Spleen (tissue), 11 donors: ENCODE measurements around the gene DENND4B. TPM values are rescaled to one million over a fixed set of nuclear protein-coding genes. Genes with fewer than 3 reads are reported as not detected.

Experiments
- DNase-seq: peaks from one replicate; pipeline ENCODE4 v3.0.0-alpha.2; 2020
- H3K27ac ChIP-seq, 8 donors: fragments of 200-600 bp; sonication (generic) in 7 of 8; 1 replicate in 4 of 8; 2 replicates in 4 of 8; pipeline versions ENCODE4 v1.5.0 to v1.8.0; 2016 to 2021; ENCODE audit warnings: inconsistent platforms in 4 of 8, mild to moderate bottlenecking in 4 of 8, moderate library complexity in 1 of 8
- H3K27me3 ChIP-seq, 7 donors: fragments of 200-600 bp; sonication (generic) in 6 of 7; replicated peaks in 1 of 7; 1 replicate in 4 of 7; 2 replicates in 3 of 7; pipeline versions ENCODE4 v1.5.0 to v1.8.0; 2016 to 2021; ENCODE audit warnings: inconsistent platforms in 3 of 7, mild to moderate bottlenecking in 1 of 7
- H3K36me3 ChIP-seq, 6 donors: fragments of 200-600 bp; sonication (generic) in 5 of 6; 1 replicate in 4 of 6; 2 replicates in 2 of 6; pipeline versions ENCODE4 v1.5.0 to v1.8.0; 2016 to 2021; ENCODE audit warnings: inconsistent platforms in 2 of 6
- H3K4me1 ChIP-seq, 6 donors: fragments of 200-600 bp; sonication (generic) in 5 of 6; 1 replicate in 3 of 6; 2 replicates in 3 of 6; pipeline versions ENCODE4 v1.5.0 to v1.8.0; 2016 to 2021; ENCODE audit warnings: inconsistent platforms in 3 of 6
- H3K4me3 ChIP-seq, 8 donors: fragments of 200-600 bp; sonication (generic) in 7 of 8; 1 replicate in 4 of 8; 2 replicates in 4 of 8; pipeline versions ENCODE4 v1.5.0 to v1.8.0; 2016 to 2021; ENCODE audit warnings: inconsistent platforms in 4 of 8, mild to moderate bottlenecking in 4 of 8, moderate library complexity in 2 of 8
- H3K9me3 ChIP-seq, 8 donors: fragments of 200-600 bp; sonication (generic) in 7 of 8; 1 replicate in 4 of 8; 2 replicates in 4 of 8; pipeline versions ENCODE4 v1.5.0 to v1.8.0; 2016 to 2021; ENCODE audit warnings: inconsistent platforms in 4 of 8
- POLR2A ChIP-seq, 3 donors: fragments of 450-650 bp; IDR thresholded peaks; one replicate each; pipeline ENCODE4 v1.5.1; 2017; ENCODE audit warnings: antibody characterized with exemption in 3 of 3, mild to moderate bottlenecking in 1 of 3
- POLR2AphosphoS5 ChIP-seq, 3 donors: sonication (generic); formaldehyde crosslinking; IDR thresholded peaks; one replicate each; pipeline ENCODE4 v1.5.1; 2017; ENCODE audit warnings: antibody characterized with exemption in 3 of 3
- WGBS, 5 donors: extraction: QIAGEN DNeasy Blood & Tissue Kit in 3 of 5; methylation state at CpG; one replicate each; pipeline versions ENCODE4 v1.1.5 to v1.1.7; 2013 to 2018; 5-methylcytosine and 5-hydroxymethylcytosine counted together
- intact Hi-C: fragments of 100-400 bp; cut with DNase I; formaldehyde crosslinking; loops from one replicate; pipeline ENCODE4 v1.15.0; 2023; ENCODE audit warnings: low total_unique reads
- polyA plus RNA-seq, 3 donors: library from polyadenylated mRNA; stranded (reverse); fragments of 200-250 nt; gene quantifications; one replicate each; pipeline ENCODE4 v1.2.1, GENCODE V29; 2013
- total RNA-seq, 7 donors: library from RNA; depleted of rRNA in 3 of 7; stranded (reverse); fragments of >200 nt in 3 of 7; fragmentation: NEBNext Ultra II Directional in 4 of 7; extraction: Animal tissue kit (Norgen Biotek cat#: 25700) in 4 of 7; gene quantifications; one replicate each; pipeline versions ENCODE4 v1.1.0 to v1.2.1, GENCODE V29; 2016 to 2021
- TF ChIP-seq, protein P1 (sequence below), 11 experiments: fragments of 200-600 bp in 7 of 11; fragments of 450-650 bp in 4 of 11; sonication (generic) in 4 of 11; IDR thresholded peaks in 8 of 11; conservative IDR thresholded peaks in 3 of 11; 1 replicate in 7 of 11; 2 replicates in 4 of 11; pipeline versions ENCODE4 v1.4.0 to v1.8.0; 2016 to 2021; ENCODE audit warnings: antibody characterized with exemption in 11 of 11, inconsistent platforms in 4 of 11, mild to moderate bottlenecking in 1 of 11
- donor health status: healthy with polysubstance abuse.
- donor health status: DM: no; HTN: no; CAD: no; lungs with moderate emphysema.
- donor health status: DM: no; HTN: no; CAD: no.
- donor health status: Bipolar disorder and iron deficiency.
- donor health status: healthy.
- donor health status: DM: no; HTN: no; CAD: no.
- donor health status: DM: yes; HTN: yes; CAD: no.

Gene DENND4B
- total and polyA plus RNA-seq, 10 donors: 47.7 to 211 (median 153) TPM

DNA sequence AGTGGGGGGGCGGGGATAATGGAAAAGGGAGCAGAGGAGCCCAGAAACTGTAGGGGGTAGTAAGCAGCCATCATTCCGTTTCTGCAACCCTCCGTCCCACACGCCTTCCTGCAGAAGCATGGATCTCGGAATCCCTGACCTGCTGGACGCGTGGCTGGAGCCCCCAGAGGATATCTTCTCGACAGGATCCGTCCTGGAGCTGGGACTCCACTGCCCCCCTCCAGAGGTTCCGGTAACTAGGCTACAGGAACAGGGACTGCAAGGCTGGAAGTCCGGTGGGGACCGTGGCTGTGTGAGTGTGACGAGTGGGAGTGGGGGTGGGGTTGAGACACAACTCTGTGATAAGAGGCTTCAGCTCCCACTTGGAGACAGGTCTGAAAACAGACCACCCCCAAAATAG, 21.9 kb upstream of the DENND4B start:
- TF ChIP-seq POLR2AphosphoS5 (IDR thresholded peaks at IDR 0.05): no peak
- no peak for TF ChIP-seq POLR2A (IDR thresholded peaks at IDR 0.05)
- TF ChIP-seq, protein P1, sequence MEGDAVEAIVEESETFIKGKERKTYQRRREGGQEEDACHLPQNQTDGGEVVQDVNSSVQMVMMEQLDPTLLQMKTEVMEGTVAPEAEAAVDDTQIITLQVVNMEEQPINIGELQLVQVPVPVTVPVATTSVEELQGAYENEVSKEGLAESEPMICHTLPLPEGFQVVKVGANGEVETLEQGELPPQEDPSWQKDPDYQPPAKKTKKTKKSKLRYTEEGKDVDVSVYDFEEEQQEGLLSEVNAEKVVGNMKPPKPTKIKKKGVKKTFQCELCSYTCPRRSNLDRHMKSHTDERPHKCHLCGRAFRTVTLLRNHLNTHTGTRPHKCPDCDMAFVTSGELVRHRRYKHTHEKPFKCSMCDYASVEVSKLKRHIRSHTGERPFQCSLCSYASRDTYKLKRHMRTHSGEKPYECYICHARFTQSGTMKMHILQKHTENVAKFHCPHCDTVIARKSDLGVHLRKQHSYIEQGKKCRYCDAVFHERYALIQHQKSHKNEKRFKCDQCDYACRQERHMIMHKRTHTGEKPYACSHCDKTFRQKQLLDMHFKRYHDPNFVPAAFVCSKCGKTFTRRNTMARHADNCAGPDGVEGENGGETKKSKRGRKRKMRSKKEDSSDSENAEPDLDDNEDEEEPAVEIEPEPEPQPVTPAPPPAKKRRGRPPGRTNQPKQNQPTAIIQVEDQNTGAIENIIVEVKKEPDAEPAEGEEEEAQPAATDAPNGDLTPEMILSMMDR (IDR thresholded peaks at IDR 0.05 in 8 of 11, conservative IDR thresholded peaks at IDR 0.05 in 3 of 11): no peak
- H3K36me3 ChIP-seq: peaks cover 0 to 13% (median 6%) of the 10 kb centered on the region in 6 donors
- peak overlapping the region in 6 of 8 donors; percentile 9 to 98 (median 96) for H3K27ac ChIP-seq
- peak; percentile 79 for DNase-seq
- intact Hi-C loops: no loop called here
- H3K9me3 ChIP-seq: no peaks in the 10 kb centered on the region
- WGBS, 5 donors: 18 to 28% (median 19%) methylated on average over 13 of the region's 13 CpGs
- peaks cover 31 to 71% (median 51%) of the 10 kb centered on the region in 6 donors for H3K4me1 ChIP-seq
- no peaks in the 10 kb centered on the region for H3K27me3 ChIP-seq
- H3K4me3 ChIP-seq: peak overlapping the region in 6 of 8 donors; percentile 62 to 83 (median 69)

DNA sequence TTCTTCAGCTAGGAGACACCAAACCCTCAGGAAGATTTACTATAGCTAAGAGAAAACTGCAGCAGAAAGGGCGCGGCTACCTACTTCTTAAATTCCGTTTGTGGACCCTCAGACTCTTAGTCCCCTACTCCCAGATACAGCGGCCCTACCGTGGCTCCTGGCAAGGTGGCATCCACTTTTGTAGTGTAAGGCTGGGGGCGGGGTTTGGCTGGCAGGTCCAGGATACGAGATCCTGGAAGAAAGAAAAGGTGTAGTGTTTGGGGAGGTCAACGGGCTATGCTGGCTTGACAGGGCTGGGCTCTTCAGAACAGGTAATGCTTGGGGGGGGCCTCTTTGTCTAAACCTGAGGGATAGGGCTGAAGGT, 21.5 kb upstream of the DENND4B start:
- Histone ChIP-seq H3K36me3 (peaks cover 0 to 9% (median 2%) of the 10 kb centered on the region in 6 donors), H3K4me3 (peak overlapping the region; percentile 62 to 83 (median 69)), H3K4me1 (peaks cover 31 to 73% (median 50%) of the 10 kb centered on the region in 6 donors), H3K27me3 (no peaks in the 10 kb centered on the region), H3K9me3 (no peaks in the 10 kb centered on the region), H3K27ac (peak overlapping the region; percentile 95 to 98 (median 96))
- DNase-seq: peak; percentile 86
- TF ChIP-seq, protein P1 (IDR thresholded peaks at IDR 0.05 in 8 of 11, conservative IDR thresholded peaks at IDR 0.05 in 3 of 11): no peak
- no peak for TF ChIP-seq POLR2A (IDR thresholded peaks at IDR 0.05)
- TF ChIP-seq POLR2AphosphoS5 (IDR thresholded peaks at IDR 0.05): no peak
- intact Hi-C loops: no loop called here
- 0 to 4% (median 2%) methylated on average over 8 of the region's 8 CpGs for WGBS, 5 donors

DNA sequence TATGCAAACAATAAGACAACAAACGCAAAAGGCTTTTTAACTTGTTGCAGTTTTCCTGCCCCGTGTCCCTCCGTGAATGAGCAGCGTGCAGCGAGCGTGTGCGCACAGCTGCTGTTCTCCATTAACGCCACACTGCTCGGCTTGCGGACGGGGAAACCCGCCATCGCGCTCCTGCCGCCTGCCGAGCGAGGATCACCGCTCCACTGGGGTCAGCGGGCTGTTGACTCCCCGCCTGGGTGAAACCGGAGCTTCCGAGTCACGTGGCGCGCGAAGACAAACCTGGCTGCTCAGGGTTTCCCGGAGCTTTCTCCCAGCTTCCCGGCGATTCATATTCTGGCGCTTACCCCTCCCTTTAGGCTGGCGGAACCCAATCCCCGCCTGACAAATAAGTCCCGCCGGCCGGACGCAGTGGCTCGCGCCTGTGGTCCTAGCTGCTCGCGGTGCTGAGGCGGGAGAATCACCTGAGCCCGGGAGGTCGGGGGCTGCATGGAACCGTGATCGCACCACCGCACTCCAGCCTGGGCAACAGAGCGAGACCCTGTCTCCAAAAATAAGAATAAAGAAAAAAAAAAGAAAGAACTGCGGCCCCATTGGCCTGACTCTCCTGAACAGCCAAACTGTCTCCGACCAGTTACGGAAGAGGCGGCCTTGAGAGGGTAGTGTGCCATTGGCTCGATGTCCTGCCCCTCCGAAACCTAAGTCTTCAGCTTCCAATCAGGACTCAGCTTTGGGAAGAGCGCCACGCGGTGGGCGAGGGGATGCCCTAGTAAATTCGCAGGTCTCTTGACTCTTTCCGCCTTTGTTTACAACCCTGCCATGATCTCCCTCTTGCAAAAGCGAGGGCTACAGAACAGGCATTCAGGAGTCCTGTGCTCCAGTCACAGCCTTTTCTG, 20.8 kb upstream of the DENND4B start, which contains the start of gene CREB3L4:
Gene CREB3L4 (plus strand): TSS at position 796 of the 893 bp plus-strand sequence. CDS start 624 bp downstream, outside the sequence.
- Histone ChIP-seq H3K9me3 (no peaks in the 10 kb centered on the region), H3K27ac (peak within 1 kb of the TSS; percentile 95 to 98 (median 96)), H3K4me3 (peak within 1 kb of the TSS; percentile 62 to 83 (median 69)), H3K27me3 (no peaks in the 10 kb centered on the region), H3K36me3 (peaks cover 0 to 3% (median 0%) of the 10 kb centered on the region in 6 donors), H3K4me1 (peaks cover 36 to 74% (median 57%) of the 10 kb centered on the region in 6 donors)
- WGBS, 5 donors: 0 to 1% (median 0%) methylated on average over 40 to 60 of the region's 60 CpGs
- peak; percentile 96 for DNase-seq
- intact Hi-C loops: no loop called here
- TF ChIP-seq POLR2A (IDR thresholded peaks at IDR 0.05) (peak in 2 of 3 donors; percentile 9 to 79), POLR2AphosphoS5 (IDR thresholded peaks at IDR 0.05) (peak; percentile 91 to 97 (median 95))
- TF ChIP-seq, protein P1 (IDR thresholded peaks at IDR 0.05 in 8 of 11, conservative IDR thresholded peaks at IDR 0.05 in 3 of 11): peak in 9 of 11 experiments; percentile 12 to 58 (median 45)

DNA sequence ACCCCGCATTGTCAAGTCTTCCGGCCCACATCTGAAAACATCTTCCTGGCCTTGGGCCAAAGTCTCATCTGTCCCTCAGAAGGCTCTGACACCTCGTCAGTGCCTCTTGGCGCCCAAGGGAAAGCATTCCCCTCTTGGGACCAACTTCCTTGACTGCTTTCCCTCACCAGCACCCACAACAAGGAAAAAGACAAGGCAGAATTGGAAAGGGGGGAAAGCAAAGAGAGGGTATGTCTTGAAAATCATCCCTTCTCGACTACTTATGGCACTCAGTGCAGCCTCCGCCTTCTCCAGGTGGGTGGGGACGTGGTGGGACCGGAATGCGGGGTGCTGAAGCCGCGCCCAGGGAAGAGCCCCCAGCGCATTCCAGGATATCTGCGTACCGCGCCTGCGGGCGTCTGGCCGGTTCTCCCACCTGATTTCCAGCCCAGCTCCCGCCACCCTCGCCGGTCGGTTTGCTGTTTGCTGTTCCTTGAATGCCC, 17.4 kb upstream of the DENND4B start:
- H3K4me3 ChIP-seq: peak overlapping the region; percentile 65 to 86 (median 76)
- DNase-seq: peak; percentile 82
- peaks cover 43 to 90% (median 80%) of the 10 kb centered on the region in 6 donors for H3K4me1 ChIP-seq
- 2 to 4% (median 2%) methylated on average over 22 of the region's 22 CpGs for WGBS, 5 donors
- no peak for TF ChIP-seq POLR2A (IDR thresholded peaks at IDR 0.05)
- no peak for TF ChIP-seq POLR2AphosphoS5 (IDR thresholded peaks at IDR 0.05)
- TF ChIP-seq, protein P1 (IDR thresholded peaks at IDR 0.05 in 8 of 11, conservative IDR thresholded peaks at IDR 0.05 in 3 of 11): no peak
- intact Hi-C loops: no loop called here
- H3K36me3 ChIP-seq: peaks cover 0 to 32% (median 17%) of the 10 kb centered on the region in 6 donors
- H3K27me3 ChIP-seq: no peaks in the 10 kb centered on the region
- H3K27ac ChIP-seq: peak overlapping the region; percentile 94 to 99 (median 97)
- no peaks in the 10 kb centered on the region for H3K9me3 ChIP-seq
